SK-N-SH treated with all-trans-retinoic acid at 6 μM for 48 hours (cell line): ENCODE results near the gene IRF5.
A peak's percentile ranks its signal among the peaks of the same experiment; 100 is the strongest.

Experiments used
- ATAC-seq: fragments of 200-7000 bp; cut with Tn5 transposase; 3 replicates; pipeline ENCODE4 v1.9.1; 2020; ENCODE audit warnings: mild to moderate bottlenecking, moderate library complexity
- ARNTL ChIP-seq: fragments of 450-650 bp; formaldehyde crosslinking; IDR thresholded peaks from 2 replicates; pipeline ENCODE4 v1.5.0; 2020; ENCODE audit warnings: low read depth, mild to moderate bottlenecking, moderate library complexity, borderline replicate concordance
- BACH2 ChIP-seq: fragments of 250-450 bp; sonication (Bioruptor Pico); IDR thresholded peaks from 2 replicates; pipeline ENCODE4 v1.9.0; 2021; ENCODE audit warnings: mild to moderate bottlenecking, borderline replicate concordance
- GLIS3 ChIP-seq: fragments of 250-450 bp; sonication (Bioruptor Pico); IDR thresholded peaks from 2 replicates; pipeline ENCODE4 v1.5.0; 2020; ENCODE audit warnings: mild to moderate bottlenecking, moderate library complexity
- ISL1 ChIP-seq: fragments of 250-450 bp; sonication (Bioruptor Pico); IDR thresholded peaks from 2 replicates; pipeline ENCODE4 v2.1.2; 2022; ENCODE audit warnings: mild to moderate bottlenecking, moderate library complexity
- OSR1 ChIP-seq: fragments of 250-450 bp; sonication (Bioruptor Pico); IDR thresholded peaks from 2 replicates; pipeline ENCODE4 v1.8.0; 2022; ENCODE audit warnings: moderate library complexity, mild to moderate bottlenecking, inconsistent platforms
- PPARA ChIP-seq: fragments of 250-450 bp; sonication (Bioruptor Pico); IDR thresholded peaks from 2 replicates; pipeline ENCODE4 v1.5.0; 2020; ENCODE audit warnings: mild to moderate bottlenecking, borderline replicate concordance
- SNAI2 ChIP-seq: fragments of 250-450 bp; sonication (Bioruptor Pico); IDR thresholded peaks from 2 replicates; pipeline ENCODE4 v1.5.0; 2020; ENCODE audit warnings: mild to moderate bottlenecking, moderate library complexity
- TCF4 ChIP-seq: fragments of 250-450 bp; sonication (Bioruptor Pico); IDR thresholded peaks from 2 replicates; pipeline ENCODE4 v1.8.0; 2021; ENCODE audit warnings: mild to moderate bottlenecking, moderate library complexity, borderline replicate concordance
- TOX ChIP-seq: fragments of 250-450 bp; sonication (Bioruptor Pico); IDR thresholded peaks from 2 replicates; pipeline ENCODE4 v1.8.0; 2021; ENCODE audit warnings: mild to moderate bottlenecking, moderate library complexity, borderline replicate concordance
- ZC3H10 ChIP-seq: fragments of 250-450 bp; sonication (Bioruptor Pico); IDR thresholded peaks from 2 replicates; pipeline ENCODE4 v1.5.1; 2021; ENCODE audit warnings: mild to moderate bottlenecking, moderate library complexity
- ZFP3 ChIP-seq: fragments of 250-450 bp; sonication (Bioruptor Pico); IDR thresholded peaks from 2 replicates; pipeline ENCODE4 v1.5.0; 2020; ENCODE audit warnings: mild to moderate bottlenecking, moderate library complexity
- ZFP30 ChIP-seq: fragments of 450-650 bp; formaldehyde crosslinking; IDR thresholded peaks from 2 replicates; pipeline ENCODE4 v1.5.0; 2022; ENCODE audit warnings: mild to moderate bottlenecking, moderate library complexity
- ZNF565 ChIP-seq: fragments of 450-650 bp; formaldehyde crosslinking; conservative IDR thresholded peaks from 2 replicates; pipeline ENCODE4 v1.5.0; 2020; ENCODE audit warnings: low read depth, mild to moderate bottlenecking, moderate library complexity
- ZNF70 ChIP-seq: fragments of 450-650 bp; formaldehyde crosslinking; IDR thresholded peaks from 2 replicates; pipeline ENCODE4 v1.5.0; 2020; ENCODE audit warnings: mild to moderate bottlenecking, moderate library complexity
- ZNF8 ChIP-seq: fragments of 450-650 bp; formaldehyde crosslinking; IDR thresholded peaks from 2 replicates; pipeline ENCODE4 v1.5.0; 2020; ENCODE audit warnings: mild to moderate bottlenecking, moderate library complexity
- TF ChIP-seq, protein P1 (sequence below): fragments of 250-450 bp; sonication (Bioruptor Pico); IDR thresholded peaks from 2 replicates; pipeline ENCODE4 v1.8.0; 2021; ENCODE audit warnings: low read depth, mild to moderate bottlenecking, moderate library complexity, borderline replicate concordance
- TF ChIP-seq, protein P2 (sequence below): fragments of 250-450 bp; sonication (Bioruptor Pico); IDR thresholded peaks from 2 replicates; pipeline ENCODE4 v1.5.0; 2020; ENCODE audit warnings: mild to moderate bottlenecking, moderate library complexity
- TF ChIP-seq, protein P3 (sequence below): fragments of 250-450 bp; sonication (Bioruptor Pico); IDR thresholded peaks from 2 replicates; pipeline ENCODE4 v1.5.1; 2021; ENCODE audit warnings: mild to moderate bottlenecking, moderate library complexity
- TF ChIP-seq, protein P4 (sequence below): fragments of 250-450 bp; sonication (Bioruptor Pico); IDR thresholded peaks from 2 replicates; pipeline ENCODE4 v1.8.0; 2020; ENCODE audit warnings: mild to moderate bottlenecking, moderate library complexity, borderline replicate concordance
- TF ChIP-seq, protein P5 (sequence below): fragments of 250-450 bp; sonication (Bioruptor Pico); IDR thresholded peaks from 2 replicates; pipeline ENCODE4 v1.5.1; 2020; ENCODE audit warnings: low read depth, mild to moderate bottlenecking, moderate library complexity

IRF5 gene

DNA sequence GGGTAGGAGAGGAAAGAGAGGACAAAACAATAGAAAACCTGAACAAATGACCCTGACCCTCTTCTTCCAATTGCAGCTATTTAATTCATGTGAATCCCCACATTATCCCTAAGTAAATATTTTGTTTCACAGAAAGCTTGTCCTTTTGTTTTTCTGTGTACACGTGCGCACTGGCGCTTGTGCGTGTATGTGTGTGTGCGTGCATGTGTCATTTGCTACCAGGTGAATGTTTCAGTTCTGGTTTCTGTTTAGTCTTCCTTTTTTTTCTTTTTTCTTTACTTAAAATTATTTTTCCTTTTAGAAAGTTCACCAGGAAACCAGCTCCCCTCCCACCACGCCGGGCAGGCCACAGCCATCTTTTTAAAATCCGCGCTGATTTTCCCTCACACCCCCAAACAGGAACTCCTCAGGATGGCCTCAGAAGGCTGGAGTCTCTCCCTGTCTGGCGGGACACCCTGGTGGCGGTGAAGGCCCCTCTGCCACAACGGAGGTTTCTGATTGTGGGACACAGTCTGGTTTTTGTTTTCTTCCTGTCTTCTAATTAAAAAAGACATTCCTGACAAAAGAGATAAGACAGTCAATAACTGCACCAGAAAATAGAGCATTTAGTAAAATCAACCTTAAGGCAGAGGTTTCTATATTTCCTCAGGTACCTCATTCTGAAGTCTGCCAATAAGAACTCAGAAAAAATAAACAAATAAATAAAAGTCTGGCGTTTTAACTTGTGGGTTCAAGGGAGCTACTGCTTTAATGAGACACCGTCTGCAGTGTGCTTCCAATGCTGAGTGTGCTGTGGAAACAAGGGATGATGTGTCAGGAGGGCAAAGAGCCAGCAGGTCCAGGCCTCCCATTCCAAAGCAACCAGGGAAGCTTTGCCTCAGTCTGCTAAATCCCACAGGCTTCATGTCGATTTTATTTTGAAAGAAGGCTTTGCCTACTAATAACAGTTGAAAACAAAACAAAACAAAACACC is 17.4 kb downstream of the IRF5 start:
- TF ChIP-seq ISL1 (peak; percentile 52; the same call in 1 of the 2 replicates), ZNF70 (0 out of 2 replicates have a peak, but pooled peaks have one; percentile 28), BACH2 (CRISPR knock-in tag) (0 out of 2 replicates have a peak, but pooled peaks have one; percentile 4), ZNF8 (CRISPR knock-in tag) (0 out of 2 replicates have a peak, but pooled peaks have one; percentile 9), ZC3H10 (CRISPR knock-in tag) (no peak), TCF4 (CRISPR knock-in tag) (peak; percentile 86), GLIS3 (CRISPR knock-in tag) (0 out of 2 replicates have a peak, but pooled peaks have one; percentile 62), ZFP3 (CRISPR knock-in tag) (peak; percentile 48; the same call in 1 of the 2 replicates)
- TF ChIP-seq, protein P1, sequence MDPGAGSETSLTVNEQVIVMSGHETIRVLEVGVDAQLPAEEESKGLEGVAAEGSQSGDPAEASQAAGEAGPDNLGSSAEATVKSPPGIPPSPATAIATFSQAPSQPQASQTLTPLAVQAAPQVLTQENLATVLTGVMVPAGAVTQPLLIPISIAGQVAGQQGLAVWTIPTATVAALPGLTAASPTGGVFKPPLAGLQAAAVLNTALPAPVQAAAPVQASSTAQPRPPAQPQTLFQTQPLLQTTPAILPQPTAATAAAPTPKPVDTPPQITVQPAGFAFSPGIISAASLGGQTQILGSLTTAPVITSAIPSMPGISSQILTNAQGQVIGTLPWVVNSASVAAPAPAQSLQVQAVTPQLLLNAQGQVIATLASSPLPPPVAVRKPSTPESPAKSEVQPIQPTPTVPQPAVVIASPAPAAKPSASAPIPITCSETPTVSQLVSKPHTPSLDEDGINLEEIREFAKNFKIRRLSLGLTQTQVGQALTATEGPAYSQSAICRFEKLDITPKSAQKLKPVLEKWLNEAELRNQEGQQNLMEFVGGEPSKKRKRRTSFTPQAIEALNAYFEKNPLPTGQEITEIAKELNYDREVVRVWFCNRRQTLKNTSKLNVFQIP (CRISPR knock-in tag): no peak; the same call in 1 of the 2 replicates
- TF ChIP-seq, protein P2, sequence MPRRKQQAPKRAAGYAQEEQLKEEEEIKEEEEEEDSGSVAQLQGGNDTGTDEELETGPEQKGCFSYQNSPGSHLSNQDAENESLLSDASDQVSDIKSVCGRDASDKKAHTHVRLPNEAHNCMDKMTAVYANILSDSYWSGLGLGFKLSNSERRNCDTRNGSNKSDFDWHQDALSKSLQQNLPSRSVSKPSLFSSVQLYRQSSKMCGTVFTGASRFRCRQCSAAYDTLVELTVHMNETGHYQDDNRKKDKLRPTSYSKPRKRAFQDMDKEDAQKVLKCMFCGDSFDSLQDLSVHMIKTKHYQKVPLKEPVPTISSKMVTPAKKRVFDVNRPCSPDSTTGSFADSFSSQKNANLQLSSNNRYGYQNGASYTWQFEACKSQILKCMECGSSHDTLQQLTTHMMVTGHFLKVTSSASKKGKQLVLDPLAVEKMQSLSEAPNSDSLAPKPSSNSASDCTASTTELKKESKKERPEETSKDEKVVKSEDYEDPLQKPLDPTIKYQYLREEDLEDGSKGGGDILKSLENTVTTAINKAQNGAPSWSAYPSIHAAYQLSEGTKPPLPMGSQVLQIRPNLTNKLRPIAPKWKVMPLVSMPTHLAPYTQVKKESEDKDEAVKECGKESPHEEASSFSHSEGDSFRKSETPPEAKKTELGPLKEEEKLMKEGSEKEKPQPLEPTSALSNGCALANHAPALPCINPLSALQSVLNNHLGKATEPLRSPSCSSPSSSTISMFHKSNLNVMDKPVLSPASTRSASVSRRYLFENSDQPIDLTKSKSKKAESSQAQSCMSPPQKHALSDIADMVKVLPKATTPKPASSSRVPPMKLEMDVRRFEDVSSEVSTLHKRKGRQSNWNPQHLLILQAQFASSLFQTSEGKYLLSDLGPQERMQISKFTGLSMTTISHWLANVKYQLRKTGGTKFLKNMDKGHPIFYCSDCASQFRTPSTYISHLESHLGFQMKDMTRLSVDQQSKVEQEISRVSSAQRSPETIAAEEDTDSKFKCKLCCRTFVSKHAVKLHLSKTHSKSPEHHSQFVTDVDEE: peak; percentile 79; the same call in 1 of the 2 replicates
- TF ChIP-seq, protein P3, sequence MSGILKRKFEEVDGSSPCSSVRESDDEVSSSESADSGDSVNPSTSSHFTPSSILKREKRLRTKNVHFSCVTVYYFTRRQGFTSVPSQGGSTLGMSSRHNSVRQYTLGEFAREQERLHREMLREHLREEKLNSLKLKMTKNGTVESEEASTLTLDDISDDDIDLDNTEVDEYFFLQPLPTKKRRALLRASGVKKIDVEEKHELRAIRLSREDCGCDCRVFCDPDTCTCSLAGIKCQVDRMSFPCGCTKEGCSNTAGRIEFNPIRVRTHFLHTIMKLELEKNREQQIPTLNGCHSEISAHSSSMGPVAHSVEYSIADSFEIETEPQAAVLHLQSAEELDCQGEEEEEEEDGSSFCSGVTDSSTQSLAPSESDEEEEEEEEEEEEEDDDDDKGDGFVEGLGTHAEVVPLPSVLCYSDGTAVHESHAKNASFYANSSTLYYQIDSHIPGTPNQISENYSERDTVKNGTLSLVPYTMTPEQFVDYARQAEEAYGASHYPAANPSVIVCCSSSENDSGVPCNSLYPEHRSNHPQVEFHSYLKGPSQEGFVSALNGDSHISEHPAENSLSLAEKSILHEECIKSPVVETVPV: no peak
- ATAC-seq: peak; percentile 95

DNA sequence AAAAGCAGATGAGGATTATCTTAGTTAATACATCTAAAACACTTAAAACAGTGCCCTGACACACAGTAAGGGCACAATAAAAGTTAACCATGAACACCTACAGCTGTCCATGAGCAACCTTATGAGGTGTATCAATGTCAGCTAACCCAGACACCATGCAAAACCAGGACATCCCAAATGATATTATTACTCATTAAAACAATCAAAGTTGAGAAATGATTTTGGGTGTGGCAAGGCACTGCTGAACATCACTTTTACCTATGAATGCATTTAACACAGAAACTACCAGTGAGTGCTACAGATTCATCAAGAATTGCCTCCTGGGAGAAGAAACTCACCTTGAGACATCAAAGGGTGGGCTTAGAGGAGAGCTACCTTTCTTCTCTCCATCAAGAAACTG is 18.3 kb downstream of the IRF5 start:
- no peak for TF ChIP-seq ZFP3 (CRISPR knock-in tag)
- TF ChIP-seq, protein P4, sequence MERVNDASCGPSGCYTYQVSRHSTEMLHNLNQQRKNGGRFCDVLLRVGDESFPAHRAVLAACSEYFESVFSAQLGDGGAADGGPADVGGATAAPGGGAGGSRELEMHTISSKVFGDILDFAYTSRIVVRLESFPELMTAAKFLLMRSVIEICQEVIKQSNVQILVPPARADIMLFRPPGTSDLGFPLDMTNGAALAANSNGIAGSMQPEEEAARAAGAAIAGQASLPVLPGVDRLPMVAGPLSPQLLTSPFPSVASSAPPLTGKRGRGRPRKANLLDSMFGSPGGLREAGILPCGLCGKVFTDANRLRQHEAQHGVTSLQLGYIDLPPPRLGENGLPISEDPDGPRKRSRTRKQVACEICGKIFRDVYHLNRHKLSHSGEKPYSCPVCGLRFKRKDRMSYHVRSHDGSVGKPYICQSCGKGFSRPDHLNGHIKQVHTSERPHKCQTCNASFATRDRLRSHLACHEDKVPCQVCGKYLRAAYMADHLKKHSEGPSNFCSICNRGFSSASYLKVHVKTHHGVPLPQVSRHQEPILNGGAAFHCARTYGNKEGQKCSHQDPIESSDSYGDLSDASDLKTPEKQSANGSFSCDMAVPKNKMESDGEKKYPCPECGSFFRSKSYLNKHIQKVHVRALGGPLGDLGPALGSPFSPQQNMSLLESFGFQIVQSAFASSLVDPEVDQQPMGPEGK (CRISPR knock-in tag): no peak
- no peak for TF ChIP-seq SNAI2 (CRISPR knock-in tag)
- TF ChIP-seq, protein P3: no peak
- no peak for TF ChIP-seq ZC3H10 (CRISPR knock-in tag)
- TF ChIP-seq, protein P5, sequence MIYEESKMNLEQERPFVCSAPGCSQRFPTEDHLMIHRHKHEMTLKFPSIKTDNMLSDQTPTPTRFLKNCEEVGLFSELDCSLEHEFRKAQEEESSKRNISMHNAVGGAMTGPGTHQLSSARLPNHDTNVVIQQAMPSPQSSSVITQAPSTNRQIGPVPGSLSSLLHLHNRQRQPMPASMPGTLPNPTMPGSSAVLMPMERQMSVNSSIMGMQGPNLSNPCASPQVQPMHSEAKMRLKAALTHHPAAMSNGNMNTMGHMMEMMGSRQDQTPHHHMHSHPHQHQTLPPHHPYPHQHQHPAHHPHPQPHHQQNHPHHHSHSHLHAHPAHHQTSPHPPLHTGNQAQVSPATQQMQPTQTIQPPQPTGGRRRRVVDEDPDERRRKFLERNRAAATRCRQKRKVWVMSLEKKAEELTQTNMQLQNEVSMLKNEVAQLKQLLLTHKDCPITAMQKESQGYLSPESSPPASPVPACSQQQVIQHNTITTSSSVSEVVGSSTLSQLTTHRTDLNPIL: no peak
- TF ChIP-seq ARNTL (CRISPR knock-in tag): no peak
- no peak for TF ChIP-seq ZFP30 (CRISPR knock-in tag)
- TF ChIP-seq, all 23 proteins: peak for 0
- peak; percentile 36 for ATAC-seq

DNA sequence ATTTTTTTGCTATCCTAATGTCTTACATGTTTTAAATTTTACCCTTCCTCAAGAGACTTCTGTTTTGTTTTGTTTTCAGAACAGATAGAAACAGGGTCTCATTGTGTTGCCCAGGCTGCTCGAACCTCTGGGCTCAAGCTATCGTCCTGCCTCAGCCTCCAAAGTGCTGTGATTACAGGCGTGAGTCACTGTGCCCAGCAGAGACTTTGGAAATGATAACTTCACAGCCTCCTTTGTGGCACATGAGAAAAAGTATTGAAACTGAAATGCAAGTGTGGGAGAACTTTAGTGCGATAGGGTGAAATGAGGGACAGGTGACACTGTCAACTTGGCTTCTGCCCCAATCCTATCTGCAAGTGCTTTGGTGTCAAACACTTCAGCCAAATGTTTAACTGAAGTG is 21.6 kb downstream of the IRF5 start:
- TF ChIP-seq OSR1 (CRISPR knock-in tag) (no peak), SNAI2 (CRISPR knock-in tag) (no peak), TOX (CRISPR knock-in tag) (no peak), ZNF565 (CRISPR knock-in tag) (no peak), ZC3H10 (CRISPR knock-in tag) (no peak), GLIS3 (CRISPR knock-in tag) (no peak), ZNF8 (CRISPR knock-in tag) (no peak), PPARA (CRISPR knock-in tag) (no peak), BACH2 (CRISPR knock-in tag) (no peak)
- TF ChIP-seq, protein P4 (CRISPR knock-in tag): no peak
- TF ChIP-seq, protein P3: no peak
- no peak for ATAC-seq
